Measurements from ENCODE around the gene MORN1. TPM values are rescaled to one million over a fixed set of nuclear protein-coding genes. Genes with fewer than 3 reads are reported as not detected.

Gene MORN1
- total RNA-seq, 6 experiments from 2014 or later: 3.1 to 7.1 (median 4.5) TPM

DNA sequence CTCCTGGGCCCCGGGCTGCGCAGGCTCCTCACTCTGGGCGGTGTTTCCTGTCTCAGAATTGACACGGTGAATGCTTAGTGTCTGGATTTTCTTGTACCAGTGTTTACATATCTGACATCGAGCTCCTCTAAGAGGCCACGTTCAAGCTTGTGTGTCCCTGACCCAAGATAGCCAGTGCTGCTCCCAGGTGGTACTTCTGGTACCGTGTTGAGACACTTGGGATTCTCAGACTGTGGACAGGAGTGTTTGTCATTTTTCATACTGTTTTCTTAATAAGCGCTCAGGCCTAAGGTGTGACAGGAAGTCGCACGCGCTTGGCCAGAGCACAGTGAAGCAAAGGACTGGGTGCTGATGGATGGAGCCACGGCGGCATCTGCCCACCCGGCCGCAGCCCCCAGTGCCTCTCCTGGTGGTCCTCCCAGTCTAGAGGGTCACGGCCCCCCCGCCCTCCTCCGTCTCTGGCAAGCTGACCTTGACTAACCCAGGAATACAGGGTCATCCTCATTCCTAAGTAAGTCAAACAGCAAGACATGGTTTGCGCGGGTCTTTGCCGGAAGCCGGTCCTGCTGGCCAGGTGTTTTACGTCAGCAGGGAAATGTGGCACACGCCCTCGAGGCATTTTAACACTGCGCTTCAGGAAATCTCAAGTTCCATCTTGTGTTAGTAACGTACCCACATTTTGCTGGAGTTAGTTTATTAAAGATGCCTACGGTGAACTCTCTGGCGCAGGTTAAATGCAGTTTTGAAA lies 13.0 kb upstream of the MORN1 start:
- H3K36me3 ChIP-seq: peaks cover 0 to 57% (median 28%) of the 10 kb centered on the region in 4 donors
- WGBS (ENCODE audit: insufficient coverage, low coverage, low lambda C conversion rate, missing lambda C conversion rate): 82% methylated on average over 17 of the region's 29 CpGs
- ATAC-seq (no peak), DNase-seq (no peak)
- no peak for TF ChIP-seq POLR2A (IDR thresholded peaks at IDR 0.05)
- TF ChIP-seq, protein P1, sequence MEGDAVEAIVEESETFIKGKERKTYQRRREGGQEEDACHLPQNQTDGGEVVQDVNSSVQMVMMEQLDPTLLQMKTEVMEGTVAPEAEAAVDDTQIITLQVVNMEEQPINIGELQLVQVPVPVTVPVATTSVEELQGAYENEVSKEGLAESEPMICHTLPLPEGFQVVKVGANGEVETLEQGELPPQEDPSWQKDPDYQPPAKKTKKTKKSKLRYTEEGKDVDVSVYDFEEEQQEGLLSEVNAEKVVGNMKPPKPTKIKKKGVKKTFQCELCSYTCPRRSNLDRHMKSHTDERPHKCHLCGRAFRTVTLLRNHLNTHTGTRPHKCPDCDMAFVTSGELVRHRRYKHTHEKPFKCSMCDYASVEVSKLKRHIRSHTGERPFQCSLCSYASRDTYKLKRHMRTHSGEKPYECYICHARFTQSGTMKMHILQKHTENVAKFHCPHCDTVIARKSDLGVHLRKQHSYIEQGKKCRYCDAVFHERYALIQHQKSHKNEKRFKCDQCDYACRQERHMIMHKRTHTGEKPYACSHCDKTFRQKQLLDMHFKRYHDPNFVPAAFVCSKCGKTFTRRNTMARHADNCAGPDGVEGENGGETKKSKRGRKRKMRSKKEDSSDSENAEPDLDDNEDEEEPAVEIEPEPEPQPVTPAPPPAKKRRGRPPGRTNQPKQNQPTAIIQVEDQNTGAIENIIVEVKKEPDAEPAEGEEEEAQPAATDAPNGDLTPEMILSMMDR (IDR thresholded peaks at IDR 0.05): no peak
- intact Hi-C loops (cut with DNase I): no loop called here
- H3K27me3 ChIP-seq: no peaks in the 10 kb centered on the region
- H3K4me1 ChIP-seq: peaks cover 0 to 2% (median 0%) of the 10 kb centered on the region in 4 donors
- H3K27ac ChIP-seq: no peak overlapping the region
- H3K9me3 ChIP-seq: no peaks in the 10 kb centered on the region
- no peak overlapping the region for H3K4me3 ChIP-seq

GRCh38 chr1:2403273-2403672 lies 11.9 kb upstream of the MORN1 start:
- 82% methylated on average over 6 of the region's 19 CpGs for WGBS (ENCODE audit: insufficient coverage, low coverage, low lambda C conversion rate, missing lambda C conversion rate)
- H3K9me3 ChIP-seq: no peaks in the 10 kb centered on the region
- ATAC-seq (no peak), DNase-seq (no peak)
- H3K4me1 ChIP-seq: no peaks in the 10 kb centered on the region
- H3K36me3 ChIP-seq: peaks cover 0 to 64% (median 33%) of the 10 kb centered on the region in 4 donors
- TF ChIP-seq, protein P1 (IDR thresholded peaks at IDR 0.05): no peak
- no peak for TF ChIP-seq POLR2A (IDR thresholded peaks at IDR 0.05)
- H3K27ac ChIP-seq: no peak overlapping the region
- H3K4me3 ChIP-seq: no peak overlapping the region
- intact Hi-C loops (cut with DNase I): no loop called here
- no peaks in the 10 kb centered on the region for H3K27me3 ChIP-seq

DNA sequence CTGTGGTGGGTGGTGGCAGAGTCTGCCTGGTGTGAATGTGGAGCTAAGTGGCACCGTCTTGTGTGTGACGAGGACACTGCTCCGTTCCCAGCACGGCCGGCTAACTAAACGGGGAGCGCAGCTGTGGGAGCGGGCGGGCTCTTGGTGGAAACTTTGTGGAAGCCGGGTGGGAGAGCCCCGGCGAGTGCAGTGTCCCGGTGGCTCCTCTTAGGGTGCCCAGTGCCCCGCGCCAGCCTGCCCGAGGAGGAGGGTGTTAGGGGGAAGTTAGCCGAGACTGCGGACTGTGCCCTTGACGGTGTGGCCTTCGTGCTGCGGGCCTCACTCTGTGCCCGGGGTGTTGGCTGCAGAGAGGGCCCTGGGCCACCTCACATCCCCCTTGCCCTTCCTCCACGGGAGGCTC lies 11.1 kb upstream of the MORN1 start:
- ATAC-seq (no peak), DNase-seq (no peak)
- H3K27me3 ChIP-seq: no peaks in the 10 kb centered on the region
- no peaks in the 10 kb centered on the region for H3K4me1 ChIP-seq
- TF ChIP-seq POLR2A (IDR thresholded peaks at IDR 0.05): no peak
- TF ChIP-seq, protein P1 (IDR thresholded peaks at IDR 0.05): no peak
- intact Hi-C loops (cut with DNase I): no loop called here
- WGBS (ENCODE audit: insufficient coverage, low coverage, low lambda C conversion rate, missing lambda C conversion rate): no CpG with 5 or more reads among the region's 23 CpGs
- peaks cover 0 to 73% (median 38%) of the 10 kb centered on the region in 4 donors for H3K36me3 ChIP-seq
- H3K9me3 ChIP-seq: no peaks in the 10 kb centered on the region
- no peak overlapping the region for H3K27ac ChIP-seq
- H3K4me3 ChIP-seq: no peak overlapping the region

- Histone ChIP-seq H3K36me3 (peaks cover 0 to 86% (median 40%) of the 10 kb centered on the region in 4 donors), H3K27ac (no peak overlapping the region), H3K4me1 (no peaks in the 10 kb centered on the region), H3K9me3 (no peaks in the 10 kb centered on the region), H3K27me3 (no peaks in the 10 kb centered on the region), H3K4me3 (no peak overlapping the region)
- DNase-seq (no peak), ATAC-seq (no peak)
- intact Hi-C loops (cut with DNase I): no loop called here
- no peak for TF ChIP-seq POLR2A (IDR thresholded peaks at IDR 0.05)
- TF ChIP-seq, protein P1 (IDR thresholded peaks at IDR 0.05): no peak
- 88% methylated on average over 10 of the region's 14 CpGs for WGBS (ENCODE audit: insufficient coverage, low coverage, low lambda C conversion rate, missing lambda C conversion rate)
Observed at GRCh38 chr1:2400950-2401649, 9.7 kb upstream of the MORN1 start.

Data from right lobe of liver (tissue), 6 donors.